ENCODE measurements around the gene PLAAT3.
"Not testable (repeated sequence)": the region's sequence is repeated elsewhere in the genome, so short reads cannot be mapped to it uniquely, and the experiment has no call there.

PLAAT3 gene

DNA sequence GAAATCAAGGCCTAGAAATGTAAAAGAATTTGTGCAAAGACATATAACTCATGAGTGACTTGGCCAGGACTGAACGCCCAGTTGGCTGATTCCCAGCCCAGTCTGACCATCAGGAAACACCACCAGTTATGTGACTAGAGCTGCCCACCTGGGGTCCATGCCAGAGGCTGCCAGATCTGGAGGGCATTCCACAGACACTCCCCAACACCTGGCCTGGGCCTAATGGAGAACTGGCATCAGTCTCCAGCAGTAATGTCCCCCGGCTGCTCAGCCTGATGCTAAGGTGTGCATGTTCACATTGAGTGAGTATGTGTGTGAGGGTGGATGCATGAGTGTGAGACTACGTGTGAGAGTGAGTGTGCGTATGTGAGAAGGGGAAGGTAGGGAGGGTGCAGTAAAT lies 15.7 kb downstream of the PLAAT3 start:
- Mint-ChIP-seq H3K27me3 (peaks cover 11% of the 10 kb centered on the region), H3K4me1 (ENCODE audit: low read depth) (peaks cover 31% of the 10 kb centered on the region), H3K4me3 (no peak overlapping the region), H3K27ac (no peak overlapping the region), H3K36me3 (ENCODE audit: low read depth) (peaks cover 6% of the 10 kb centered on the region), H3K9me3 (no peaks in the 10 kb centered on the region)
- intact Hi-C loops (cut with micrococcal nuclease) = no loop called here

DNA sequence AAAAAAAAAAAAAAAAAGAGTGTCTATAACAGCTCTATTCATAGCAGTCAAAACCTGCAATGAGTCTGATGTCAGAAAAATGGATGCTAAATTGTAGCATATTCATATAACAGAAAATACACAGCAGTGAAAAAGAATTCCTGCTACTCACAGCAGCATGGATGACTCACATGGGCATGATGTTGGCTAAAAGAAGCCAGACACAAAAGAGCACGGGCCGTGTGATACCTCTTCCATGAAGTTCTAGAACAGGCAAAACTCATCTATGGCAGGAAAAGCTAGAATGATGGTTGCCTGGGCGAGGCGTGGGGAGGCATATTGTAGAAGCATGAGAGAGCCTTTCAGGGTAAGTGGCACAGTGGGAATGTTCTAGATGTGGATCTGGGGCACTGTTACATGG lies 18.9 kb downstream of the PLAAT3 start:
- intact Hi-C loops (cut with micrococcal nuclease) = no loop called here
- peaks cover 20% of the 10 kb centered on the region for H3K27me3 Mint-ChIP-seq
- no peak overlapping the region for H3K4me3 Mint-ChIP-seq
- H3K9me3 Mint-ChIP-seq = no peaks in the 10 kb centered on the region
- H3K36me3 Mint-ChIP-seq (ENCODE audit: low read depth) = peaks cover 6% of the 10 kb centered on the region
- H3K4me1 Mint-ChIP-seq (ENCODE audit: low read depth) = peaks cover 22% of the 10 kb centered on the region
- H3K27ac Mint-ChIP-seq = no peak overlapping the region

DNA sequence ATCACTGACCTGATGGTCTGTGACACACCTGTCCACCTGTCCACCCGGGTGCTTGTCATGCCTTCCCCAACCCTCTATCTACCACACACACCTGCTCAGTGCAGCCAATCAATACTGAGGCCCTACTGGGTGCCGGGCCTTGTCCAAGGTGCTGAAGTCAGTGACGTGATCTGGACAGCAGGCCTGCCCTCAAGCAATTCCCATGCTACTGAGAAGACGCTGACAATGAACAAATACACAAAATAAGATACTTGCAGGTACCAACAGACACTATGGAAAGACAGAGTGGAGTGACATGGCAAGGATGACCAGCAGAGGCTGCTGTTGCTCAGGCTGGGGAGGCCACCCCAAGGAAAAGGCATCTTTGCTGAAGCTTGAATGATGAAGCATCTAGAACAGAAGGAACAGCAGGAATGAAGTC lies 21.2 kb downstream of the PLAAT3 start:
- Mint-ChIP-seq H3K27me3 (peaks cover 18% of the 10 kb centered on the region), H3K4me3 (no peak overlapping the region), H3K36me3 (ENCODE audit: low read depth) (peaks cover 6% of the 10 kb centered on the region), H3K27ac (no peak overlapping the region), H3K9me3 (no peaks in the 10 kb centered on the region), H3K4me1 (ENCODE audit: low read depth) (peaks cover 22% of the 10 kb centered on the region)
- intact Hi-C loops (cut with micrococcal nuclease) = loop anchor here (1.0 to 5.0 kb wide), 2 partner anchors 43 to 111 kb away; no protein-coding TSS in a partner anchor

DNA sequence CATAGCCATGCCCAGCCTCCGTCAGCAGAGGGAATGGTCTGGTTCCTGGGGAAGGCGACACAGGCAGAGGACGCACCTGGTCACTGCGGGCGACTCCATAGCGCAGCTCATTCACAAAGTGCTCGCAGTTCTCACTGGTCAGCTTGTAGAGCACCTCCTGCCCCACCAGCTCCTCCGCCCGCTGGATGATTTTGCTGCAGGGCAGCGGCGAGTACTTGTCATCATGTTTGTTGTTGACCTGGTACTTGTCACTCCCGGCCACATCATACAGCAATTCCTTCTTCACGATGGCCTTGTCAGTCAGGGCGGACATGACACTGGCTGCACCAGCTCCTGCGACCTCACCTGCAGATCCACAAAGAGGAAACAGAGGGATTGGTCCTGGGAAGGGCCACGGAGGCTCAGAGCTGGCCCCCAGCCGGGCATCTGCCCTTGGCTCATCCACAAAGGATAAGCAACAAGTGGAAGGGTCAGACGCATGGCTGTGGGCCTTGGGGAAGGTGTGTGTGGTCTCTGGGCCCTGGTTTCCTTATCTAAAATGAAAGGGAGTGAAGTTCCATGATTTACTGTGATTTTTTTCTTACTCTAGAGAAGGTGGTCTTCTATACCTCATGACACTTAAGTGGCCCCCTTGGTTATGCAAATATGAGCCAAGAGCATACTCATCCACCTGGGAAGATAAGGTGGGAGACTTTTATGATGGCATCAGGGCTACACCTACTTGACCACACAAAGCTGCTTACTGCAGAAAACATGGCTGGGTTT lies 24.0 kb downstream of the PLAAT3 start:
- H3K36me3 Mint-ChIP-seq (ENCODE audit: low read depth) = peaks cover 6% of the 10 kb centered on the region

DNA sequence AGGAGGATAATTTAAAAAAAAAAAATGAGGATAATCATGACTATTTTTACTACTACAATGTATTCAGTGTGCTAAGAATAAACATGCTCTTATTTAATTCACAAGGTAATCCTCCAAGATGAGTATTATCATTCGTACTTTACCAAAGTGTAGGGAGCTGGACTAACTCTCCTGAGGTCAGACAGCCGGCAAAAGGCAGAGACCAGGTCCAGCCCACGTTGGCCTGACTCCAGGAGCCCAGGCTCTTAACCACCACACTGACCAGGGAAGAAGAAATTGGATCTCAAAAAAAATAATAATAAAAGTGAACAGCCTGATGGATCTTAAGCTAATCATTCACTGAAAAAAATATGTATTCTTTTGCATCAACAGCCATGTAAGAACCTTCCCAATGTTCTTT lies 25.2 kb downstream of the PLAAT3 start:
- Mint-ChIP-seq H3K36me3 (ENCODE audit: low read depth) (no peaks in the 10 kb centered on the region), H3K4me1 (ENCODE audit: low read depth) (peaks cover 9% of the 10 kb centered on the region), H3K4me3 (no peak overlapping the region), H3K27me3 (peaks cover 18% of the 10 kb centered on the region), H3K27ac (no peak overlapping the region), H3K9me3 (no peaks in the 10 kb centered on the region)
- intact Hi-C loops (cut with micrococcal nuclease) = no loop called here

More for the DNA sequence above, 24.0 kb downstream of the PLAAT3 start:
- Mint-ChIP-seq H3K4me1 (ENCODE audit: low read depth) (peaks cover 18% of the 10 kb centered on the region), H3K27me3 (peaks cover 18% of the 10 kb centered on the region), H3K9me3 (no peaks in the 10 kb centered on the region), H3K27ac (no peak overlapping the region), H3K4me3 (no peak overlapping the region)
- intact Hi-C loops (cut with micrococcal nuclease) = loop anchor here (5.0 kb wide), 1 partner anchor 108 kb away; no protein-coding TSS in a partner anchor

DNA sequence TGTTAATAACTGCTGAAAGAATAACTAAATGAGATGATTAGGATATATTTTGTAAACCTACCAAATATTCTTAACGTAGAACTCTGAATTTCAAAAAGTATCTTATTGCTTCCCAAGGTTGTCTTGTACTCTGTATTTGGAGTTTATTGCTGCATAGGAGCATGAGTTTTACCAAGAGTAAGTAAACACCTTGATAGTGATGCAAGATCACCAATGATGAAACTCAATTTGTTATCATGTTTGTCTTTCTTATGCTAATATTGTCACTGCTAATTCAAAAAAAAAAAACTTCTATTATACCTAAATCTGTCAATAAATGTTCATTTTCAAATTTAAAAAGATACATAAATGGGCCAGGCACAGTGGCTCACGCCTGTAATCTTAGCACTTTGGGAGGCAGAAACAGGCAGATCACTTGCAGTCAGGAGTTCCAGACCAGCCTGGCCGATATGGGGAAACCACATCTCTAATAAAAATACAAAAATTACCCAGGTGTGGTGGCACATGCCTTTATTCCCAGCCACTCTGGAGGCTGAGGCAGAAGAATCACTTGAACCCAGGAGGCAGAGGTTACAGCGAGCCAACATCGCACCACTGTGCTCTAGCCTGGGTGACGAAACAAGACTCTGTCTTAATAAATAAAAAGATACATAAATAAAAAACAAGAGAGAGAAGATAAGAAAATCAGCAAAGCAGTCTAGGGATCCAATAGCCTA lies 27.6 kb downstream of the PLAAT3 start:
- Mint-ChIP-seq H3K36me3 (ENCODE audit: low read depth) (peaks cover 7% of the 10 kb centered on the region), H3K4me3 (no peak overlapping the region), H3K4me1 (ENCODE audit: low read depth) (no peaks in the 10 kb centered on the region), H3K27me3 (peaks cover 26% of the 10 kb centered on the region), H3K27ac (no peak overlapping the region), H3K9me3 (peaks cover 9% of the 10 kb centered on the region)
- intact Hi-C loops (cut with micrococcal nuclease) = no loop called here

DNA sequence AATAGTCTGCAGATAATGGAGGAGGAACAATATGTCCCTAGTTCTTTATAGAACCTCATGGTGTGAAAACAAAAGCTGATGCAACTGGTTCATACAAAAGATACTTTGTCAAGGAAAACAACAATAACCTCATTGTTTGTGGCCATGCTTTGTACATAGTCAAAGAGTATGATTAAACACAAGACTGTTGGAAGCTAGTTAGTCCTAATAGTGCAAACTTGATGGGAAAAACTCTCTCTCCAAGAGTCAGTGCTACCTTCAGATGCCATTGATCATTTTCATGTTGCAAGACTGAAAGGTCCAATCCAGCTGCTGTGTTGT lies 30.9 kb downstream of the PLAAT3 start:
- intact Hi-C loops (cut with micrococcal nuclease) = no loop called here
- H3K4me1 Mint-ChIP-seq (ENCODE audit: low read depth) = no peaks in the 10 kb centered on the region
- no peak overlapping the region for H3K4me3 Mint-ChIP-seq
- H3K27ac Mint-ChIP-seq = no peak overlapping the region
- H3K27me3 Mint-ChIP-seq = peaks cover 13% of the 10 kb centered on the region
- H3K36me3 Mint-ChIP-seq (ENCODE audit: low read depth) = peaks cover 20% of the 10 kb centered on the region
- H3K9me3 Mint-ChIP-seq = peaks cover 22% of the 10 kb centered on the region

DNA sequence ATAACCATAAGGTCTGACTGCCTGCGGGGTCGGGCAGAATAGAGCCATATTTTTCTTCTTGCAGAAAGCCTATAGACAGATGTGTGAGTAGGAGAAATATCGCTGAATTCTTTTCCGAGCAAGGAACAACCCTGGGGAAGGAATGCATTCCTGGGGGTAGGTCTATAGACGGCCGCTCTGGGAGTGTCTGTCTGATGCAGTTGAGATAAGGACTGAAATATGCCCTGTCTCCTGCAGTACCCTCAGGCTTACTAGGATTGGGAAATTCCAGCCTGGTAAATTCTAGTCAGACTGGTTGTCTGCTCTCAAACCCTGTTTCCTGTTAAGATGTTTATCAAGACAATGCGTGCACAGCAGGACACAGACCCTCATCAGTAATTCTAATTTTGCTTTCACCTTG lies 33.0 kb downstream of the PLAAT3 start:
- H3K4me1 Mint-ChIP-seq (ENCODE audit: low read depth); intact Hi-C loops (cut with micrococcal nuclease); H3K4me3 Mint-ChIP-seq; H3K27ac Mint-ChIP-seq: not testable (repeated sequence)
- Mint-ChIP-seq H3K36me3 (ENCODE audit: low read depth) (peaks cover 20% of the 10 kb centered on the region), H3K9me3 (peaks cover 22% of the 10 kb centered on the region), H3K27me3 (peaks cover 13% of the 10 kb centered on the region)

DNA sequence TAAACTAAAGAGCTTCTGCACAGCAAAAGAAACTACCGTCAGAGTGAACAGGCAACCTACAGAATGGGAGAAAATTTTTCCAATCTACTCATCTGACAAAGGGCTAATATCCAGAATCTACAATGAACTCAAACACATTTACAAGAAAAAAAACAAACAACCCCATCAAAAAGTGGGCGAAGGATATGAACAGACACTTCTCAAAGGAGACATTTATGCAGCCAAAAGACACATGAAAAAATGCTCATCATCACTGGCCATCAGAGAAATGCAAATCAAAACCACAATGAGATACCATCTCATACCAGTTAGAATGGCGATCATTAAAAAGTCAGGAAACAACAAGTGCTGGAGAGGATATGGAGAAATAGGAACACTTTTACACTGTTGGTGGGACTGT lies 35.4 kb downstream of the PLAAT3 start:
- H3K27me3 Mint-ChIP-seq; H3K4me3 Mint-ChIP-seq; H3K27ac Mint-ChIP-seq; intact Hi-C loops (cut with micrococcal nuclease): not testable (repeated sequence)
- Mint-ChIP-seq H3K4me1 (ENCODE audit: low read depth) (peaks cover 13% of the 10 kb centered on the region), H3K36me3 (ENCODE audit: low read depth) (peaks cover 20% of the 10 kb centered on the region), H3K9me3 (peaks cover 22% of the 10 kb centered on the region)

DNA sequence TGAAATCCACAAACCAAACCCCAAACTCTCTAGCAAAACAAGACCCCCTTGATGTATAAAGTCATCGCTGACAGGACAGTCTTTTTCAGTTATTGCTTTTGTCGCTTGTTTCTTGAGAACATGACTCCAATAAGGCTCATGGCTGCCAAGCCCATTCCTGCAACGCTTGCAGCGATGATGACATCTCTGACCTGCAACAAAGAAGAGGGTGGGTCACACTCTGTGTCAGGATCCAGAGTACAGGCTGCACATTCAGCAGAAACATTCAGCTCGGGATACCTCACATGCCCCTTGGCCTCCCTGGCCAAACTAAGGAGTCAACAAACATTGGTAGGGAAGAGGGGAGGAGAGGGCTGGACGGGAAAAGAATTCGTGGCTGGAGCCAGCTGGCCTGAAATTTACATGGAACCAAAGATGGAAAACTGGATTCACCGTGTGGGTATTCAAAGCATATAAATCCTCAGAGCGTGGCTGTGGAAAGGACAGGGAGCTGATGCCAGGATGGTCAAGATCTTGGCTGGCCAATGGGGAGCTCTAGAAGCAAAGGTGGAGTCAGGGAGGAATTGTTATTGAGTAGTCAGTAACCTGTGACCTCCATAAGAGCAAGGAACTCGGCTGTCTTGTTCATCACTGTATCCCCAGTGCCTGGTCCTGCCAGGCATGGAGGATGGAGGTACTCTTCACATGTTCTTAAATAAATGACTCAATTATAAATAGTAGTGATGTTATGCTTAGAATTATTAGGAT lies 39.2 kb downstream of the PLAAT3 start:
- no peaks in the 10 kb centered on the region for H3K9me3 Mint-ChIP-seq
- peaks cover 8% of the 10 kb centered on the region for H3K27me3 Mint-ChIP-seq
- H3K27ac Mint-ChIP-seq = peak overlapping the region; percentile 84
- peak overlapping the region; percentile 75 for H3K4me3 Mint-ChIP-seq
- H3K4me1 Mint-ChIP-seq (ENCODE audit: low read depth) = peaks cover 30% of the 10 kb centered on the region
- H3K36me3 Mint-ChIP-seq (ENCODE audit: low read depth) = peaks cover 16% of the 10 kb centered on the region
- intact Hi-C loops (cut with micrococcal nuclease) = no loop called here

DNA sequence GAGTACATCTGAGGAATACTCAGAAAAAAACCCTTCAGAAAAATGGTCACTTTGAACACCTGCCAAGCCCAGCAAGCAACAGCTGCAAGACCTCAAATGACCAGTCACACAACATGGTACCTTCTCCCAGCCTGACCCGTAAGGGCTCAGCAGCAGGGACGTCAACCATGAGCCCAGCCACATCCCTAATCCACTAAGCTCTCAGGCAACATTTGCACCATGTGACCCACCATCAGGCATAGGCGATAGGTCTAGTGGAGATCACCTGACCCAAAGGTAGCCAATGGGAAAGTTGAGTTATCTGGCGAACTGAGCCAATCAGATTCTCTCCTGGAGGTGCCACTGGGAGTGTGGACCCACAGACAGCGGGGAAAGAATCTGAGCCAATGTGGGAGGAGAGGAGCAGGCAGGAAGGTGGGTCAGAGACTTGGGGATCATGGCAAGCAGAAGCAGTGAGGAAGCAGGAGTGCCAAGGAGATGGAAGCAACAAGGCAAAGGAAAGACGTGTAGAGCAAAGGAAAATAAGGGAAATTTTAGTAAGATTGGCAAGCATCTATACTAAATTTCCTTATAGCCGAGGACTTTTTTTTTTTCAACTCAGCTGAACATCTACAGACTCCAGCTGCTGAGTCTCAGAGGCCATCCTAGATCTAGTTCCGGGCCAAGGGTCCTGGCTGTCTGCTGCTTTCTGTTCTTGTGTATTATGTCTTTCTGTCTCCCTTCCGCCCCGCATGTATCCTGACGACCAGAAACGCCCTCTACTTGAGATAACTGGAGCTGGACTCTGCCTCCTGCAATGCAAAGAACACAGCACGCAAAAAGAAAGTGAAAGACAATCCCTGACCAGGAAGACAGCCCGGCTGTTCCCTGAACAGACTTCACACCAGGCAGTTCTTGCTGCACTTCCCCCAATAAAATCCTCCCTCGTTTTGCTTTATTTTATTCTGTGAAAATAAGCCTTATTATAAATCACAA lies 40.1 kb downstream of the PLAAT3 start:
- intact Hi-C loops (cut with micrococcal nuclease) = no loop called here
- peaks cover 8% of the 10 kb centered on the region for H3K27me3 Mint-ChIP-seq
- peak overlapping the region; percentile 84 for H3K27ac Mint-ChIP-seq
- peaks cover 30% of the 10 kb centered on the region for H3K4me1 Mint-ChIP-seq (ENCODE audit: low read depth)
- peaks cover 11% of the 10 kb centered on the region for H3K36me3 Mint-ChIP-seq (ENCODE audit: low read depth)
- peak overlapping the region; percentile 75 for H3K4me3 Mint-ChIP-seq
- H3K9me3 Mint-ChIP-seq = no peaks in the 10 kb centered on the region

DNA sequence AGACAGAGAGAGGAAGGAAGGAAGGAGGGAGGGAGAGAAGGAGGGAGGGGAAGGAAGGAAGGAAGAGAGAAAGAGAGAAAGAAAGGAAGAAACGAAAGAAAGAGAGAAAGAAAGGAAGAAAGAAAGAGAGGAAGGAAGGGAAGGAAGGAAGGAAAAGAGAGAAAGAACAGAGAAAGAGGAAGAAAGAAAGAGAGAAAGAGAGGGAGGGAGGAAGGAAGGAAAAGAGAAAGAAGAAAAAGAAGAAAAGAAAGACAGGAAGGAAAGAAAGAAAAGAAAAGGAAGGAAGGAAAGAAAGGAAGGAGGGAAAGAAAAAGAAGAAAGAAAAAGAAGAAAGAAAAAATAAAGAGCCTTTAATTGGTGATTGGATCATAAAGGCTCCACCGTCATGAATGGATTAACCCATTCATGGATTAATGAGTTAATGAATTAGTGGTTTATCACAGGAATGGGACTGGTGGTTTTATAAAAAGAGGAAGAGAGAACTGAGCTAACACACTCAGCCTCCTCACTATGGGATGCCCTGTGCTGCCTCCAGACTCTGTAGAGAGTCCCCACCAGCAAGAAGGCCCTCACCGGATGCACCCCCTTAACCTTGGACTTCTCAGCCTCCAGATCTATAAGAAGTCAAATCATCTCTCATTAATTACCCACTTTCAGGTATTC lies 42.1 kb downstream of the PLAAT3 start:
- Mint-ChIP-seq H3K27me3 (peaks cover 8% of the 10 kb centered on the region), H3K27ac (no peak overlapping the region), H3K4me1 (ENCODE audit: low read depth) (peaks cover 36% of the 10 kb centered on the region), H3K4me3 (no peak overlapping the region), H3K9me3 (no peaks in the 10 kb centered on the region), H3K36me3 (ENCODE audit: low read depth) (peaks cover 6% of the 10 kb centered on the region)
- intact Hi-C loops (cut with micrococcal nuclease) = no loop called here

DNA sequence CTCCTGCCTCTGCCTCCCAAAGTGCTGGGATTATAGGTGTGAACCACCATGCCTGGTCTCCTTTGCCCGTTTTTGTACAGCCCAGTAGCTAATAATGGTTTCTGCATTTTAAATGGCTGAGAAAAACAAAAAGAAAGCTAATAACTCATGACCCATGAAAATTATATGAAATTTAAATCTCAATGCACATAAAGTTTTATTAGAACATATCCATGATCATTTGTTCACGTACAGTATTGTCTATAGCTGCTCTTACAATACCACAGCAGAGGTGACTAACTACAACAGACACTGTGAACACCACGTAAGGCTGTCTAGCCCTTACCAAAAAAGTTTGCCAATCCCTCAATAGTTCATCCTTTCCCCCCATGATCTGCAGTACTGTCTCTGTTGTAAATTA lies 44.7 kb downstream of the PLAAT3 start:
- peaks cover 6% of the 10 kb centered on the region for H3K36me3 Mint-ChIP-seq (ENCODE audit: low read depth)
- peaks cover 37% of the 10 kb centered on the region for H3K4me1 Mint-ChIP-seq (ENCODE audit: low read depth)
- intact Hi-C loops (cut with micrococcal nuclease) = no loop called here
- no peaks in the 10 kb centered on the region for H3K9me3 Mint-ChIP-seq
- H3K27me3 Mint-ChIP-seq = peaks cover 8% of the 10 kb centered on the region
- no peak overlapping the region for H3K4me3 Mint-ChIP-seq
- no peak overlapping the region for H3K27ac Mint-ChIP-seq

Data from dendritic cell treated with granulocyte-macrophage colony-stimulating factor and Interleukin-4, amounts not matched to agents 40 ng/mL and 50 ng/mL, for 4 days (primary cell).